ENCODE data around the gene THBS4. TPM values are rescaled to one million over a fixed set of nuclear protein-coding genes. Genes with fewer than 3 reads are reported as not detected.

THBS4 gene
- total RNA-seq, 6 donors from 2014 or later, result 0.44 to 3.9 (median 1.2) TPM; not detected in 1

- TF ChIP-seq POLR2A (IDR thresholded peaks at IDR 0.05), result no peak
- TF ChIP-seq CTCF (IDR thresholded peaks at IDR 0.05), result no peak
- no peak for TF ChIP-seq EP300 (IDR thresholded peaks at IDR 0.05)
- no peak for TF ChIP-seq POLR2AphosphoS5 (IDR thresholded peaks at IDR 0.05)
- DNase-seq, result no peak
- no peak for ATAC-seq (ENCODE audit: low FRiP score in 2 of 2)
- no peak overlapping the region for H3K27ac ChIP-seq
- H3K27me3 ChIP-seq, result no peaks in the 10 kb centered on the region
- no peaks in the 10 kb centered on the region for H3K36me3 ChIP-seq
- no peak overlapping the region for H3K4me3 ChIP-seq
- no peaks in the 10 kb centered on the region for H3K4me1 ChIP-seq
- 84 to 85% methylated on average over 4 of the region's 4 CpGs for WGBS, 2 donors
- H3K9me3 ChIP-seq, result no peaks in the 10 kb centered on the region
Observed at GRCh38 chr5:80060966-80061365, 25.8 kb downstream of the THBS4 start.

- no peak overlapping the region for H3K4me3 ChIP-seq
- H3K27me3 ChIP-seq, result no peaks in the 10 kb centered on the region
- H3K4me1 ChIP-seq, result no peaks in the 10 kb centered on the region
- DNase-seq, result no peak
- no peaks in the 10 kb centered on the region for H3K9me3 ChIP-seq
- 85 to 97% methylated on average over 4 of the region's 4 CpGs for WGBS, 2 donors
- H3K27ac ChIP-seq, result no peak overlapping the region
- TF ChIP-seq EP300 (IDR thresholded peaks at IDR 0.05) (no peak), POLR2AphosphoS5 (IDR thresholded peaks at IDR 0.05) (no peak), POLR2A (IDR thresholded peaks at IDR 0.05) (no peak), CTCF (IDR thresholded peaks at IDR 0.05) (no peak)
- no peaks in the 10 kb centered on the region for H3K36me3 ChIP-seq
- no peak for ATAC-seq (ENCODE audit: low FRiP score in 2 of 2)
Observed at GRCh38 chr5:80061547-80061946, 26.4 kb downstream of the THBS4 start.

DNA sequence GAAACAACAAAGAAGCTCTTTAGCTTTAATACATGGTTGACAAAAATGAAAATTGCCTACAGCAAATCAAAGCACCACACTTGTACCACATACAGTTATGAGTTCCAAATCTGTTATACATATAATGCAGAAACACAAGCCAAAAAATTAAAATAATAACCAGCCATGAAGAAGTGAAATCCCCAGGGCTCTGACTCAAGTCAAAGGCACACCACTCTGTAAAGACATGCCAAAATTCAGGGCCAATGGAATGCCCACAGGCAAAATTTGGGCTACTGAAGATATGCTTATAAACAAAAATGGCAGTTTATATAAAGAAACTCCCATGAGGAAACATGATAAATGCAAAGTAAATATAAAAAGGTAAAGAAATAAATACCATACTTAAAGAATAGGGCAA is 29.0 kb downstream of the THBS4 start:
- no peaks in the 10 kb centered on the region for H3K9me3 ChIP-seq
- no peaks in the 10 kb centered on the region for H3K27me3 ChIP-seq
- no peaks in the 10 kb centered on the region for H3K36me3 ChIP-seq
- no peak overlapping the region for H3K4me3 ChIP-seq
- DNase-seq (no peak), ATAC-seq (ENCODE audit: low FRiP score in 2 of 2) (no peak)
- H3K27ac ChIP-seq, result no peak overlapping the region
- no peaks in the 10 kb centered on the region for H3K4me1 ChIP-seq
- no peak for TF ChIP-seq EP300 (IDR thresholded peaks at IDR 0.05)
- no peak for TF ChIP-seq POLR2AphosphoS5 (IDR thresholded peaks at IDR 0.05)
- TF ChIP-seq POLR2A (IDR thresholded peaks at IDR 0.05), result no peak
- TF ChIP-seq CTCF (IDR thresholded peaks at IDR 0.05), result no peak

GRCh38 chr5:80067016-80067415 is 31.9 kb downstream of the THBS4 start:
- Histone ChIP-seq H3K36me3 (no peaks in the 10 kb centered on the region), H3K4me1 (peaks cover 6 to 13% (median 9%) of the 10 kb centered on the region in 4 donors), H3K27ac (no peak overlapping the region), H3K27me3 (no peaks in the 10 kb centered on the region), H3K9me3 (no peaks in the 10 kb centered on the region), H3K4me3 (no peak overlapping the region)
- 70 to 82% methylated on average over 2 of the region's 2 CpGs for WGBS, 2 donors
- TF ChIP-seq POLR2A (IDR thresholded peaks at IDR 0.05) (no peak), EP300 (IDR thresholded peaks at IDR 0.05) (no peak), POLR2AphosphoS5 (IDR thresholded peaks at IDR 0.05) (no peak), CTCF (IDR thresholded peaks at IDR 0.05) (no peak)
- DNase-seq (no peak), ATAC-seq (ENCODE audit: low FRiP score in 2 of 2) (no peak)

GRCh38 chr5:80067531-80068245 is 32.5 kb downstream of the THBS4 start:
- H3K27me3 ChIP-seq, result no peaks in the 10 kb centered on the region
- H3K36me3 ChIP-seq, result no peaks in the 10 kb centered on the region
- H3K4me1 ChIP-seq, result peaks cover 6 to 13% (median 9%) of the 10 kb centered on the region in 4 donors
- H3K27ac ChIP-seq, result no peak overlapping the region
- no peak overlapping the region for H3K4me3 ChIP-seq
- H3K9me3 ChIP-seq, result no peaks in the 10 kb centered on the region
- TF ChIP-seq CTCF (IDR thresholded peaks at IDR 0.05) (no peak), POLR2A (IDR thresholded peaks at IDR 0.05) (no peak), EP300 (IDR thresholded peaks at IDR 0.05) (no peak), POLR2AphosphoS5 (IDR thresholded peaks at IDR 0.05) (no peak)
- DNase-seq (no peak), ATAC-seq (ENCODE audit: low FRiP score in 2 of 2) (no peak)
- 79 to 89% methylated on average over 8 of the region's 8 CpGs for WGBS, 2 donors

Data from upper lobe of left lung (tissue), 6 donors.